Stimulated activated CD8-positive, alpha-beta memory T cell treated with anti-CD3 and anti-CD28 coated beads, Interleukin-4, amount 100 ng/mL, for 4 hours (primary cell): Measurements from ENCODE around the gene CPAMD8.

ENCODE experiments used
- DNase-seq, 2 donors: peaks; one replicate each; pipeline ENCODE4 v3.0.0-alpha.2; 2020; ENCODE audit warnings: low read depth in 2 of 2, low spot score in 1 of 2

The CPAMD8 gene

DNA sequence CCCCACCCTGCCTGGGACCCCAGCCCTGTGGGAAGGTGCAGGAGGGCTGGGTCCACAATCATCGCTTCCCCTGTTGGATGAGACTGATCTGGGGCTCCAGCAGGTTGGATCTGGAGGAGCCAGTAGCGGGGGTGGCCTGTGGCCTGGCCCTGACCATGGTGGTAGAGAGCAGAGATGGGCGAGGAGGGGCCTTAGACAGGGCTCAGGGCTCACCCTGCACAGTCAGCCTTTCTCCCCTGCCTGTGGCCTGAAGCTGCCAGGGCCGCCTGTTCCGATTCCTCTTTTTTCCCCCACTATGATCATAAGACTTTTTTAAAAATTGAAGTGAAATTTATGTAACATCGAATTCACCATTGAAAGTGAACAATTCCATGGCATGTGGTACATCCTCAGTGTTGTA, 179.2 kb downstream of the CPAMD8 start:
- DNase-seq, result no peak

DNA sequence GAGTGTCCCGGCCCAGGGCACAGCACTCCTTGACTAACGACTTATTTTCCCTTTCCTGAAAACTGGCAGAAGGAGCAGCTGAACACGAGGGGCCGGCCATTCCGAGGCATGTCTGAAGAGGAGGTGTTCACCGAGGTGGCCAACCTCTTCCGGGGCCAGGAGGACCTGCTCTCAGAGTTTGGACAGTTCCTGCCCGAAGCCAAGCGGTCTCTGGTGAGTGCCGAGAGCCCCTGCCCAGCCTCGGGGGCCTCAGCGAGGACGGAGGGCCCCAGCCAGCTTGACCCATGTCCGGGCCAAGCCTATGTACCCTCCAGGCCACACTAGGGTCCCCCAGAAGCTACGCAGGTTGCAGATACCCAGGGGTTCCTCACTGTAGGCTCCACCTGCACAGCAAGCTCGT, 179.7 kb downstream of the CPAMD8 start:
- no peak for DNase-seq
